H1 (cell line): ENCODE measurements around the gene CNPY2. TPM values are rescaled to one million over a fixed set of nuclear protein-coding genes. Genes with fewer than 3 reads are reported as not detected.

Experiments
- ASH2L ChIP-seq: fragments of 200-600, 300-600 bp; sonication (generic); IDR thresholded peaks from one replicate; pipeline ENCODE4 v1.7.1; 2017; ENCODE audit warnings: low read length
- CBX8 ChIP-seq: fragments of 300-800, 300-1000 bp; sonication (generic); IDR thresholded peaks from 2 replicates; pipeline ENCODE4 v1.7.1; 2016; ENCODE audit warnings: low read depth, low read length, borderline replicate concordance
- CEBPB ChIP-seq: IDR thresholded peaks from 2 replicates; pipeline ENCODE4 v1.6.1; 2012; ENCODE audit warnings: low read depth, low read length
- CREB1 ChIP-seq: IDR thresholded peaks from 2 replicates; pipeline ENCODE4 v1.6.1; 2012; ENCODE audit warnings: inconsistent platforms
- CTBP2 ChIP-seq: IDR thresholded peaks from 2 replicates; pipeline ENCODE4 v1.7.0; 2011; ENCODE audit warnings: borderline replicate concordance, mild to moderate bottlenecking, moderate library complexity, mixed read lengths, low read length; ENCODE audit not compliant: insufficient read depth, insufficient read length
- CTCF ChIP-seq, 3 experiments: IDR thresholded peaks; 1 replicate in 2 of 3; 2 replicates in 1 of 3; pipeline versions ENCODE4 v1.5.1 to v1.6.1; 2011; ENCODE audit warnings: low read length in 3 of 3, mild to moderate bottlenecking in 3 of 3, inconsistent platforms in 2 of 3, low read depth in 1 of 3, moderate library complexity in 1 of 3; ENCODE audit not compliant: insufficient read depth in 1 of 3; ENCODE audit errors: control extremely low read depth in 1 of 3
- GTF2F1 ChIP-seq: IDR thresholded peaks from 2 replicates; pipeline ENCODE4 v1.6.1; 2012; ENCODE audit warnings: low read depth, low read length, improper control_type of control experiment, borderline replicate concordance
- HDAC6 ChIP-seq: IDR thresholded peaks from one replicate; pipeline ENCODE4 v1.7.1; 2012; ENCODE audit warnings: low read depth, mild to moderate bottlenecking, inconsistent platforms, low read length, moderate library complexity
- JUN ChIP-seq: IDR thresholded peaks from 2 replicates; pipeline ENCODE4 v1.6.1; 2011; ENCODE audit warnings: low read depth, mild to moderate bottlenecking, improper control_type of control experiment, low read length
- KDM1A ChIP-seq: fragments of 200-600, 300-600 bp; sonication (generic); IDR thresholded peaks from 2 replicates; pipeline ENCODE4 v1.7.1; 2016; ENCODE audit warnings: mild to moderate bottlenecking, low read length, borderline replicate concordance
- KDM4A ChIP-seq: IDR thresholded peaks from one replicate; pipeline ENCODE4 v1.7.1; 2012; ENCODE audit warnings: low read depth, mild to moderate bottlenecking, moderate library complexity, low read length, inconsistent platforms; ENCODE audit not compliant: severe bottlenecking
- KDM5A ChIP-seq: fragments of 200-600 bp; IDR thresholded peaks from 2 replicates; pipeline ENCODE4 v1.7.1; 2012; ENCODE audit warnings: mild to moderate bottlenecking, low read length, inconsistent platforms, mixed read lengths
- MAFK ChIP-seq: IDR thresholded peaks from 2 replicates; pipeline ENCODE4 v1.6.1; 2012; ENCODE audit warnings: low read depth, mild to moderate bottlenecking, improper control_type of control experiment, low read length
- NANOG ChIP-seq: IDR thresholded peaks from 2 replicates; pipeline ENCODE4 v1.6.1; 2011; ENCODE audit warnings: low read length, low read depth, mild to moderate bottlenecking, inconsistent platforms; ENCODE audit not compliant: insufficient read depth, poor library complexity, severe bottlenecking
- NRF1 ChIP-seq: IDR thresholded peaks from 2 replicates; pipeline ENCODE4 v1.6.1; 2011; ENCODE audit warnings: mild to moderate bottlenecking, low read depth, low read length, improper control_type of control experiment
- POU5F1 ChIP-seq: IDR thresholded peaks from 2 replicates; pipeline ENCODE4 v1.6.1; 2011; ENCODE audit warnings: low read depth, mild to moderate bottlenecking, low read length, moderate library complexity
- RXRA ChIP-seq: IDR thresholded peaks from 2 replicates; pipeline ENCODE4 v1.6.1; 2011; ENCODE audit warnings: low read depth, mild to moderate bottlenecking, low read length, moderate library complexity; ENCODE audit not compliant: insufficient read depth
- SAP30 ChIP-seq: fragments of 300-600 bp; sonication (generic); IDR thresholded peaks from 2 replicates; pipeline ENCODE4 v1.7.1; 2012; ENCODE audit warnings: low read length, moderate library complexity, mild to moderate bottlenecking, inconsistent platforms; ENCODE audit not compliant: insufficient read depth, insufficient replicate concordance
- SIX5 ChIP-seq: IDR thresholded peaks from 2 replicates; pipeline ENCODE4 v1.6.1; 2011; ENCODE audit warnings: mild to moderate bottlenecking, low read depth, low read length
- TAF7 ChIP-seq: optimal IDR thresholded peaks from 2 replicates; pipeline ENCODE3; 2011; ENCODE audit warnings: low read depth, mild to moderate bottlenecking, inconsistent platforms, low read length, moderate library complexity, borderline replicate concordance
- USF2 ChIP-seq: IDR thresholded peaks from 2 replicates; pipeline ENCODE4 v1.6.1; 2011; ENCODE audit warnings: low read length, improper control_type of control experiment
- polyA plus RNA-seq, 7 experiments: library from polyadenylated mRNA; depleted of rRNA in 3 of 7; stranded (reverse) in 5 of 7; unstranded in 2 of 7; fragments of >200 nt in 5 of 7; fragments of 200-250 nt in 2 of 7; gene quantifications; 1 replicate in 5 of 7; 2 replicates in 1 of 7; 4 replicates in 1 of 7; pipeline versions ENCODE4 v1.2.1 to v1.2.3, GENCODE V29; 2011 to 2013; ENCODE audit warnings: missing spikeins in 2 of 7, mixed read lengths in 2 of 7
- total RNA-seq: library from RNA; stranded (reverse); fragmentation: NEBNext Ultra II Directional; extraction: Animal tissue kit (Norgen Biotek cat#: 25700); gene quantifications from 2 replicates; pipeline ENCODE4 v1.2.1, GENCODE V29; 2021

The CNPY2 gene
- total and polyA plus RNA-seq, 2 of the 8 experiments (the other 6 are each of a cell fraction or from before 2014, with no cell fraction given), result 203 to 281 TPM

GRCh38 chr12:56266693-56267442, 48.9 kb downstream of the CNPY2 start, which contains the start of gene COQ10A (continued):
- TF ChIP-seq KDM4A (peak; percentile 84), JUN (no peak), KDM5A (no peak), CBX8 (no peak), HDAC6 (no peak), SAP30 (no peak), NRF1 (no peak), KDM1A (no peak), CTBP2 (no peak), RXRA (no peak), CREB1 (peak; percentile 89), CEBPB (no peak), CTCF (IDR thresholded peaks at IDR 0.05; ENCODE audit: control extremely low read depth in 1 of 3, insufficient read depth in 1 of 3, low read depth in 1 of 3, low read length in 3 of 3) (peak; percentile 41 to 71 (median 70)), USF2 (no peak), TAF7 (peak; percentile 63), NANOG (no peak), POU5F1 (no peak), MAFK (no peak), ASH2L (peak; percentile 85), GTF2F1 (no peak), SIX5 (peak; percentile 29; the same call in 1 of the 2 replicates)
